ENCODE data around the gene ITGB3.
"Not testable (repeated sequence)": the region's sequence is repeated elsewhere in the genome, so short reads cannot be mapped to it uniquely, and the experiment has no call there.

ITGB3 gene

GRCh38 chr17:47250855-47251254 lies 2.8 kb upstream of the ITGB3 start:
- no peak for DNase-seq

- no peak for DNase-seq
Observed at GRCh38 chr17:47251421-47251940, 2.1 kb upstream of the ITGB3 start.

- no peak for DNase-seq
Observed at GRCh38 chr17:47252209-47252608, 1.4 kb upstream of the ITGB3 start.

- no peak for DNase-seq
Observed at GRCh38 chr17:47252766-47253512, 688 bp upstream of the ITGB3 start.

- DNase-seq = no peak
Observed at GRCh38 chr17:47254403-47254943, 846 bp downstream of the ITGB3 start.

GRCh38 chr17:47257651-47258339 lies 4.2 kb downstream of the ITGB3 start:
- no peak for DNase-seq

- no peak for DNase-seq
Observed at GRCh38 chr17:47262586-47262985, 9.0 kb downstream of the ITGB3 start.

- DNase-seq = no peak
Observed at GRCh38 chr17:47264166-47264565, 10.5 kb downstream of the ITGB3 start.

- no peak for DNase-seq
Observed at GRCh38 chr17:47265983-47266541, 12.4 kb downstream of the ITGB3 start.

GRCh38 chr17:47266782-47267181 lies 13.2 kb downstream of the ITGB3 start:
- DNase-seq = no peak

- DNase-seq = no peak
Observed at GRCh38 chr17:47267354-47267828, 13.8 kb downstream of the ITGB3 start.

- DNase-seq = not testable (repeated sequence)
Observed at GRCh38 chr17:47268964-47269363, 15.3 kb downstream of the ITGB3 start.

GRCh38 chr17:47269561-47270280 lies 16.1 kb downstream of the ITGB3 start:
- not testable (repeated sequence) for DNase-seq

- no peak for DNase-seq
Observed at GRCh38 chr17:47270946-47271705, 17.5 kb downstream of the ITGB3 start.

GRCh38 chr17:47272491-47272890 lies 18.9 kb downstream of the ITGB3 start:
- no peak for DNase-seq

GRCh38 chr17:47273245-47273644 lies 19.6 kb downstream of the ITGB3 start:
- no peak for DNase-seq

- DNase-seq = no peak
Observed at GRCh38 chr17:47274319-47275069, 20.9 kb downstream of the ITGB3 start.

- DNase-seq = no peak
Observed at GRCh38 chr17:47275245-47275984, 21.8 kb downstream of the ITGB3 start.

GRCh38 chr17:47276444-47276843 lies 22.8 kb downstream of the ITGB3 start:
- no peak for DNase-seq

GRCh38 chr17:47276868-47277267 lies 23.2 kb downstream of the ITGB3 start:
- DNase-seq = no peak

GRCh38 chr17:47277921-47278320 lies 24.3 kb downstream of the ITGB3 start:
- no peak for DNase-seq
